GM19438 (cell line): ENCODE measurements around the gene GKN2.

ENCODE experiments used
- ATAC-seq: cut with Tn5 transposase; IDR thresholded peaks from one replicate; pipeline ENCODE4 v1.9.1; 2021; ENCODE audit warnings: low read depth; ENCODE audit not compliant: unreplicated experiment

GKN2 gene

DNA sequence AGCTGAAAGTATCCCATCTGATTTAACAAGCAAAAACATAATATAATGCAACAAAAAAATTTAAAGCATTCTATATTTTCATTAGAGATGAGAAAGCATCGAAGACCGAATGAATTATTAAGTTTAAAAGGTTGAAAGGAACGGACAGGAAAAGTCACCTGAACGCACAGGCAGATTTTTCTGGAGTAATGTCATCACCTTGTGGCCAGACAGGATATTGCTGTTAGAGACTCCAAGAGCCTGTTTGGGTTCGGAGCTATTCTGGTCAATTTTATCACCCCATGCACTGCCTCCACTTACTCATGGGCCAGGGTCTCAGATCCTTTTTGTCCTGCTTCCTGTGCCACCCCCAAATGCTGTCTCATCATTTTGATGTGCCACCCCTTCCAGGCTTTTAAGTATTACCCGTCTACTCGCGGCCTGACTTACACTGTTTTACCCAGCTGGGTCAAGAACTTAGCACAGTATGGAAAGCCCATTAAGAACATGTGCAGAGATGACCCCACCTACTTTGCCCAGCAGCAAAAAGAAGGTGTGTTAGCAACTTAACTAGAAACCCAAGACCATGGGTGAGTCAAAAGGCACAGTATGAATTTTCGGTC lies 27.3 kb downstream of the GKN2 start:
- no peak for ATAC-seq

DNA sequence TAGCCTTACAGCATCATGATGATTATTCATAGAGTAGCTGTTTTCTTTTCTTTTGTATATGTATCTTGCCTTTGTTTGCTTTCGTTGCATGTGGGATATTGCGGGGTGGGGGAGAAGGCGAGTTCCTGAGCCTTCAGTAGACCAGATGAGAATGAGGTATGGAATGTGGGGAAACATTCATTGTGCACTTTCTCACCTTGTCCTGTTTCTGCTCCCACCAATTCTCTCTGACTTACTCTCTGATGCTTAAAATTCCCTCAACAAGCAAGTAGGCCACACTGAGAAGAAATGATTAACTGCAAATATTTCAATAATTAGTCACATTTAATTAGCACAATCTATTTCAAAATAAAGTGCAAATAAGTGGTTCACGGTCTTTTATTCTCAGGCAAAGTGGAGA lies 31.0 kb downstream of the GKN2 start:
- ATAC-seq = no peak

DNA sequence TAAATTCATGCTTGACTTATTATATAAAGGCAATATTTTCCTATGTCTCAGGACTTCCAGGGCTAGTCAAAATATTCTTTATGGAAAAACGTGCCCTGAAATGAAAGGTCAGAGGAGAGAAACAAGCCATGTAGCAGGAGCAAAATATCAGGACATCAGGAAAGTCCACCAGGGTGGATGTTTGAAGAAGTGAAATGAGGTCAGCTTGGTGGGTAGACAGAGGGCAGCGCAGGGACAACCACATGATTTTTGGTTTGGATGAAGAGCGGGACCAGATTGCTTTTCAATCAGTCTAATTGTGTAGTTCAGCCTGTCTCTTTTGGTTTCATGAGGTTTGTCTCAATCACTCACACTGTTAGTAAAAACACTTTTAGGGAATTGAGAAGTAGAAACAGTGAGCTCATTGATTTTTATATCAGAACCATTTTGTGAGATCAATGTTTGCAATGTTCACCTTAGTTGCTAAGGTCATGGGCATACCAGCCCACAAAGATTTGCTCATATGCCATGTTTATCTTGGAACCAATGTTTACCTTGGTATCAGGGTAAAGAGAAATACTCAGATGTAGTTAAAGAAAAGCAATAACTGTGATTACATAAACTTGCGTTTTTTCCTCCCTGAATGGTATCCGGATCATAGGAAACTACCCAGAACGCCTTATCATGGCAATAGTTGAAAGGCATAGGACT lies 32.1 kb downstream of the GKN2 start:
- ATAC-seq = no peak

GRCh38 chr2:68918497-68918896 lies 34.2 kb downstream of the GKN2 start:
- no peak for ATAC-seq

DNA sequence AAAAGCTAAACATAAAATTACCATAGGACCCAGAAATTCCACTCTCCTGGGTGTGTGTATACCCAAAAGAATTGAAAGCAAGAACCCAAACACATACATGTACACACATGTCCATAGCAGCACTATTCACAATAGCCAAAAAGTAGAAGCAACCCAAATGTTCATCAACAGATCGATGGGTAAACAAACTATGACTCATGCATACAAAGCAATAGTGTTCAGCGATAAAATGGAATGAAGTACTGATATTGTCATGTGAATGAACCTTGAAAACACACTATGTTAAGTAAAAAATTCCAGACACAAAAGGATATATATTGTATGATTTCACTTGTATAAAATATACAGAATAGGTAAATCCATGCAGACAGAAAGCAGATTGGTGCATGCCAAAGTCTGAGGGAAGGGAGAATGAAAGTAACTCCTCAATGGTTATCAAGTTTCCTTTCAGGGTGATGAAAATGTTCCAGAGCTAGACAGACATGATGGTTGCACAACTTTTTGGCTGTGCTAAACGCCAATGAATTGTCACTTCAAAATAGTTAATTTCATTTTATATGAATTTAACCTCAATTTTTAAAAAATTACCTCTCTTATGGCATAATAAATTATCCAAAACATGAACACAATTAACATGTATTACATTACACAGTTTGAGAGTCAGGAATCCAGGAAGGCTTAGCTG lies 35.5 kb downstream of the GKN2 start:
- no peak for ATAC-seq

DNA sequence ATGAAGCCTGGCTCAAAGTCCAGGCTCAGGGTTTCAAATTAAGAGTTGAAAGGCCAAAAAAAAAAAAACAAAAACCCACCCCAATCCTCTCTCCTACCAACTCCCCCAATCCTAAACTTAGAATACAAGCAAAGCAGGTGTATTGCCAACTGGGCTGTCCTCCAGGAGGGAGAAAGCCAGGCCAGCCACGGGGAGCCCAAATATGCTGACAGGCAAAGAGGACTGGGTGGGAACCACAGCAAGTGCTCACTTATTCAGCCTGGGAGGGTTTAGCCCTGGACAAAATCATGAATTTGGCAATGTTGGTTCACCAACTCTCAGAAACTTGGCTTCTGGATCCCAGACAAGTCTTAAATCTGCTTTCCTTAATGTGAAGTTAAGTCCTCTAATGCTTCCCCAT lies 36.5 kb downstream of the GKN2 start:
- no peak for ATAC-seq

GRCh38 chr2:68915393-68915792 lies 37.3 kb downstream of the GKN2 start:
- ATAC-seq = no peak

- no peak for ATAC-seq
Measured at GRCh38 chr2:68913359-68913758, 39.3 kb downstream of the GKN2 start.

GRCh38 chr2:68912732-68913131 lies 40.0 kb downstream of the GKN2 start:
- no peak for ATAC-seq

- ATAC-seq = no peak
Measured at GRCh38 chr2:68912111-68912510, 40.6 kb downstream of the GKN2 start.

GRCh38 chr2:68911709-68912108 lies 41.0 kb downstream of the GKN2 start:
- no peak for ATAC-seq

DNA sequence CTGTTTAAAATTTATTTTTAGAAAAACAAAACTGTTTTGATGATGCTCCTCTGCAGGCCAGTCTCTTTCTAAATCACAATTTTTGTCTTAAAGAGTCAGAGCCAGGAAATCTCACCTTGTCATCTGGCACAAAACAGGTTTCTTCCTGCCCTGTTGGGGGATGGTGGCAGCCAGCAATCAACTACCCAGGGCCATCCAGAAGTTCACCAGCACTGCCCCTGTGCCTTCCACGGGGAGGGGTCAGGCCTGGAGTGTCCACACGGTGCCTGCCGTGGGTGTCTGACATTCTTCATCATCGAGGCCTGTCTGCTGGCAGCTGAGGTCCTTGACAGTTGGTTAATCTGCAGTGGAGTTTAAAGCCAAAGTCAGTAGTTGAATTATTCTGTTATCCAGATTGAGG lies 41.4 kb downstream of the GKN2 start:
- no peak for ATAC-seq

DNA sequence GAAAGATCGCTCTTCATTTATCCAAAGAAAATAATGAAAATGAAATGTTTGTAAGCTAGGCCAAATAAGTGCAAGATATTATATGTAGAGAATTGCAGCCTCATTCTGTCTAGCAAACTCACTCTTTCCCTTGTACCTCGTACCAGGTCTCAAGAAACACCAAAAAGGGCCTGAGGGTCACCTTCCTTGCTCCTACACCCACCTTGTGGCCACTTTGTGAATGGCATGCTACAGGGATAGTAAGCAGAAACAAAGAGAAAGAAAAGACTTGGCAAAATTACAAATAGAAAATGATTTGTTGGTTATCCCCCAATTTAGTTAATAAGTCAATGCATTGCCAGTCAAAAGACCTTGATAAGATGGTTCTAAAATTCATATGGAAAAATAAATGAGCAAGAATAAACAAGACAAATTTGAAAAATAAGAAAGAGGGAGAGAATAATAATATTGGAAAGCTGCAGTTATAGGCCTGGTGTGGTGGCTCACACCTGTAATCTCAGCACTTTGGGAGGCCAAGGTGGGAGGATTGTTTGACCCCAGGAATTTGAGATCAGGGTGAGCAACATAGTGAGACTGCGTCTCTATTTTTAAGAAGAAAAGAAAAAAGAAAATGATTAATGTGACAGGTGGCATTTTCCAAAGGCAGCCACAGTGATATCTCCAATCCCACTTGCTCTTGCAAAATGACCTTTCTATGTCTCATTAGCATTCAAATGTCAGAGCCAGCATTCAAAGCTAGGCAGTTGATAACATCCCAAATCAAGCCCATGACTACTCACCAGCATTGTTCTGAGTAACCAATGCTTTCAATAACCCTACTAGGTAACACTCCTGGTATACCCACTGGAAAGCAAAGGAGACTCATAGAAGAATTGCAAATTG lies 42.7 kb downstream of the GKN2 start:
- ATAC-seq = no peak

DNA sequence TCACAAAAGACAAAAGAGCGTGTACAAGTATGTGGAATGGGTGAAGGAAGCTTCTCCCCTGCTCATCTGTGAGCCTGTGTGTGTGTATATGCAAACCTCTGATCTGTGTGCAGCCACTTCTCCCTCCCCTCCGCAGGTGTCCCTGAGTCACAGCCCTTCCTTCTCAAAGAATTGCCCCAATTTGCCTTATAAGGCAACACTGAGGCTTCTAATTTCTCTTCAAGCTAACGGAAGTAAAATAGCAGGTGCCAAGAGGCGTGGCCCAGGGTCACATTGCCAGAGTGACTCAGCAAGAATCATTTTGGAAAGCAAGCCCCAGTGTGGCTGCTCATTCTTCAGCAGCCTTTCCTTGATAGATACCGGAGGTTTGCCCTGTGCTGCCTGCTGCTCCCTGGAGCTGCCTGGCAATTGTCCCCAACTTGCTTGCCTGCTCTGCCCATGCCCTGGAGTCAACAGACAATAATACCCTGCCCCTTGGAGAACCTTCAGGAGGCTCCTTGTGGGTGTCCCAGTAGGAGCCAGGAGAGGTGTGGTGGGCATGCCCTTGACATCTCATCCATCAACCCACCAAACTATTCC lies 44.2 kb downstream of the GKN2 start:
- ATAC-seq = peak; percentile 93

GRCh38 chr2:68907920-68908253 lies 44.8 kb downstream of the GKN2 start:
- peak; percentile 28 for ATAC-seq

- no peak for ATAC-seq
Measured at GRCh38 chr2:68907232-68907919, 45.3 kb downstream of the GKN2 start.

GRCh38 chr2:68906716-68907115 lies 46.0 kb downstream of the GKN2 start:
- ATAC-seq = no peak

GRCh38 chr2:68905116-68905515 lies 47.6 kb downstream of the GKN2 start:
- no peak for ATAC-seq

- no peak for ATAC-seq
Measured at GRCh38 chr2:68901561-68901960, 51.1 kb downstream of the GKN2 start.

- ATAC-seq = no peak
Measured at GRCh38 chr2:68901199-68901514, 51.5 kb downstream of the GKN2 start.
